Endothelial cell of umbilical vein (primary cell): ENCODE measurements around the gene HDAC10. TPM values are rescaled to one million over a fixed set of nuclear protein-coding genes. Genes with fewer than 3 reads are reported as not detected.

Source experiments
- BruUV-seq: library from RNA; stranded (reverse); fragments of 400-500 nt; replicated peaks from 2 replicates; lab custom pipeline; 2021; lab: Mats Ljungman, UMichigan
- CTCF ChIA-PET: fragments of 300-600, 350-600 bp; sonication (Branson Sonifier 250); formaldehyde crosslinking; loops from one replicate; lab custom pipeline; 2021; ENCODE audit warnings: antibody characterized with exemption, inconsistent platforms; lab: Charles Lee
- POLR2A ChIA-PET: fragments of 300-600, 350-600 bp; sonication (Branson Sonifier 250); formaldehyde crosslinking; loops from one replicate; lab custom pipeline; 2021; ENCODE audit warnings: antibody characterized with exemption, inconsistent platforms; lab: Charles Lee
- DNase-seq: peaks from one replicate; pipeline ENCODE4 v3.0.0-alpha.2; 2011; ENCODE audit warnings: low read depth, low spot score
- FAIRE-seq: peaks from 2 replicates; lab custom pipeline; 2011; peaks lifted over from hg19 to GRCh38; lab: Jason Lieb, UNC
- H2AFZ ChIP-seq: 2 replicates; pipeline ENCODE4 v1.6.0; 2012; ENCODE audit warnings: low read depth, low read length, control low read depth, inconsistent platforms
- H3K27ac ChIP-seq: 2 replicates; pipeline ENCODE4 v1.5.1; 2011; ENCODE audit warnings: low read depth, mild to moderate bottlenecking, control low read depth, low read length, moderate library complexity; ENCODE audit not compliant: insufficient read depth
- H3K27me3 ChIP-seq, 2 experiments: 2 replicates each; pipeline versions ENCODE4 v1.6.0 to v1.6.1; 2011; ENCODE audit warnings: low read length in 2 of 2, mixed read lengths in 1 of 2; ENCODE audit not compliant: control insufficient read depth in 2 of 2, insufficient read depth in 2 of 2
- H3K36me3 ChIP-seq, 2 experiments: 2 replicates in 1 of 2; 3 replicates in 1 of 2; pipeline ENCODE4 v1.5.1; 2011; ENCODE audit warnings: low read length in 2 of 2, mild to moderate bottlenecking in 1 of 2, moderate library complexity in 1 of 2; ENCODE audit not compliant: control insufficient read depth in 2 of 2, insufficient read depth in 2 of 2; ENCODE audit errors: extremely low read depth in 1 of 2
- H3K4me1 ChIP-seq: 3 replicates; pipeline ENCODE4 v1.5.1; 2011; ENCODE audit warnings: mild to moderate bottlenecking, low read length; ENCODE audit not compliant: control insufficient read depth, insufficient read depth; ENCODE audit errors: extremely low read depth
- H3K4me2 ChIP-seq: 2 replicates; pipeline ENCODE4 v1.6.1; 2011; ENCODE audit warnings: low read length, control low read depth, mixed read lengths; ENCODE audit not compliant: insufficient read depth
- H3K4me3 ChIP-seq, 3 experiments: fragments of 200-600 bp in 1 of 3; sonication (generic), shearing (Covaris generic) in 1 of 3; replicated peaks in 1 of 3; 2 replicates each; pipeline ENCODE4 v1.5.1; 2011 to 2016; ENCODE audit warnings: control low read depth in 3 of 3, low read length in 3 of 3, mild to moderate bottlenecking in 2 of 3, inconsistent platforms in 1 of 3, low read depth in 1 of 3, moderate library complexity in 1 of 3; ENCODE audit not compliant: insufficient read depth in 1 of 3
- H3K79me2 ChIP-seq: 2 replicates; pipeline ENCODE4 v1.6.0; 2012; ENCODE audit warnings: low read length, inconsistent platforms; ENCODE audit not compliant: control insufficient read depth, insufficient read depth
- H3K9ac ChIP-seq: replicated peaks from 2 replicates; pipeline ENCODE3; 2011; ENCODE audit warnings: low read length, control low read depth; ENCODE audit not compliant: insufficient read depth; ENCODE audit errors: extremely low read depth
- H3K9me1 ChIP-seq: replicated peaks from 3 replicates; pipeline ENCODE4 v1.6.0; 2011; ENCODE audit warnings: mild to moderate bottlenecking, low read length; ENCODE audit not compliant: control insufficient read depth, insufficient read depth; ENCODE audit errors: extremely low read depth
- H3K9me3 ChIP-seq: replicated peaks from 2 replicates; pipeline ENCODE4 v1.5.1; 2012; ENCODE audit warnings: low read length, inconsistent platforms; ENCODE audit not compliant: control insufficient read depth, insufficient read depth
- H4K20me1 ChIP-seq: replicated peaks from 2 replicates; pipeline ENCODE3; 2011; ENCODE audit warnings: mild to moderate bottlenecking, low read length; ENCODE audit not compliant: control insufficient read depth, insufficient read depth; ENCODE audit errors: extremely low read depth
- EZH2 ChIP-seq: IDR thresholded peaks from 2 replicates; pipeline ENCODE4 v1.6.1; 2012; ENCODE audit warnings: borderline replicate concordance, low read depth, mild to moderate bottlenecking, moderate library complexity, low read length, inconsistent platforms; ENCODE audit not compliant: severe bottlenecking
- MYC ChIP-seq: IDR thresholded peaks from one replicate; pipeline ENCODE4 v1.6.1; 2011; ENCODE audit warnings: mild to moderate bottlenecking, low read depth, low read length
- POLR2AphosphoS5 ChIP-seq: IDR thresholded peaks from 2 replicates; pipeline ENCODE4 v1.6.1; 2012; ENCODE audit warnings: low read depth, mild to moderate bottlenecking, control low read depth, low read length, moderate library complexity; ENCODE audit not compliant: insufficient read depth
- dilution Hi-C: fragments of 300-500 bp; cut with MboI; formaldehyde crosslinking; loops from one replicate; pipeline ENCODE4 v1.15.0; 2019; ENCODE audit warnings: low sequenced_read_pairs; ENCODE audit not compliant: extremely low pct_ligation_motif_present
- intact Hi-C: fragments of 100-400 bp; cut with micrococcal nuclease; formaldehyde crosslinking; loops from one replicate; pipeline ENCODE4 v1.10.0; 2022
- polyA plus RNA-seq, 4 experiments: library from polyadenylated mRNA; depleted of rRNA in 3 of 4; stranded (reverse) in 3 of 4; unstranded in 1 of 4; fragments of >200 nt; gene quantifications; 2 replicates each; pipeline versions ENCODE4 v1.2.1 to v1.2.3, GENCODE V29; 2011 to 2012; ENCODE audit warnings: missing spikeins in 1 of 4
- total RNA-seq: library from RNA; stranded (reverse); gene quantifications from 2 replicates; pipeline ENCODE4 v1.2.3, GENCODE V29; 2021
- TF ChIP-seq, protein P1 (sequence below): IDR thresholded peaks from 2 replicates; pipeline ENCODE4 v1.6.1; 2011; ENCODE audit not compliant: insufficient read depth, insufficient read length

HDAC10 gene
- total and polyA plus RNA-seq, 2 donors (not counting 3 experiments of a cell fraction or from before 2014, with no cell fraction given) = 32.6 to 47.0 TPM

DNA sequence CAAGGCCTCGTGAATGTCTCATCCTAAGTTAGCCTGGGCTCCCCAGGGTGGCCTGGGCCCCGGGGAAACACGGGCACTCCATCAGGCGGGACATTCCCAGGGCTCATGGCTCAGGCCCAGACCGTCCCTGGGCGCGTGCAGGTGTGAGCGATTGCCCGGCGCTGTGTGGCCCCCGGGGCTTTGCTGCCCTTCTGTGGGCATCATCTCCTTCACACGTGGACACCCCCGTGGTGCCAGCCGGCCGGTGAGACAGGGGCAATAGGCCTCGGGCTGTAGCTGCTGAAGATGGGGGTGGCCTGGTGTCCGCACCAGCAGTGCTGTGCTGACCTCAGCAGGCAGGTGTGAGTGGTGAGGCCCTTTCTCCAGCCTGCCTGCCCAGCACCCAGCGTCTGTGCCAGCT, 54.8 kb downstream of the HDAC10 start:
- no peak for TF ChIP-seq EZH2
- no peak for TF ChIP-seq MYC
- TF ChIP-seq, protein P1, sequence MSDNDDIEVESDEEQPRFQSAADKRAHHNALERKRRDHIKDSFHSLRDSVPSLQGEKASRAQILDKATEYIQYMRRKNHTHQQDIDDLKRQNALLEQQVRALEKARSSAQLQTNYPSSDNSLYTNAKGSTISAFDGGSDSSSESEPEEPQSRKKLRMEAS = no peak
- TF ChIP-seq POLR2AphosphoS5 = no peak
- intact Hi-C loops = no loop called here
- Histone ChIP-seq H3K4me2 (no peak overlapping the region), H3K27ac (no peak overlapping the region), H3K9me1 (no peaks in the 10 kb centered on the region), H3K36me3 (peaks cover 8 to 18% of the 10 kb centered on the region in 2 experiments), H3K9ac (no peak overlapping the region), H2AFZ (no peak overlapping the region), H3K9me3 (no peaks in the 10 kb centered on the region), H4K20me1 (no peaks in the 10 kb centered on the region), H3K27me3 (no peaks in the 10 kb centered on the region), H3K4me3 (no peak overlapping the region), H3K4me1 (peaks cover 10% of the 10 kb centered on the region), H3K79me2 (peaks cover 28% of the 10 kb centered on the region)
- BruUV-seq = no TSS peak
- CTCF ChIA-PET = interaction anchor here (1.4 kb wide), 1 partner anchor 9 kb away, joined by 3 read pairs; no protein-coding TSS in a partner anchor
- DNase-seq = no peak
- FAIRE-seq = no peak
- dilution Hi-C loops = no loop called here
- POLR2A ChIA-PET = no interaction called here

Other genes with a start within 250 kb of the HDAC10 start
- gene IL17REL, start 238.5 kb downstream of the HDAC10 start, total RNA-seq = 0.12 and 0.15 TPM in 2 replicates
- gene IL17REL, start 238.5 kb downstream of the HDAC10 start, polyA plus RNA-seq = 0.06 TPM in 2 replicates
- gene TTLL8, start 193.0 kb downstream of the HDAC10 start, total RNA-seq = not detected in 2 replicates
- gene TTLL8, start 193.0 kb downstream of the HDAC10 start, polyA plus RNA-seq = not detected in 2 replicates
- not detected in 2 replicates for gene MLC1, start 165.8 kb downstream of the HDAC10 start, total RNA-seq
- not detected in 2 replicates for gene MLC1, start 165.8 kb downstream of the HDAC10 start, polyA plus RNA-seq
- 35.4 and 37.6 TPM in 2 replicates for gene MOV10L1, start 161.3 kb downstream of the HDAC10 start, total RNA-seq
- gene MOV10L1, start 161.3 kb downstream of the HDAC10 start, polyA plus RNA-seq = 27.6 and 32.0 TPM in 2 replicates
- 5.1 and 5.2 TPM in 2 replicates for gene PANX2, start 80.5 kb downstream of the HDAC10 start, total RNA-seq
- 2.5 and 3.1 TPM in 2 replicates for gene PANX2, start 80.5 kb downstream of the HDAC10 start, polyA plus RNA-seq
- 46.8 and 48.9 TPM in 2 replicates for gene TRABD, start 65.4 kb downstream of the HDAC10 start, total RNA-seq
- 48.4 and 58.2 TPM in 2 replicates for gene TRABD, start 65.4 kb downstream of the HDAC10 start, polyA plus RNA-seq
- gene SELENOO, start 50.3 kb downstream of the HDAC10 start, total RNA-seq = 24.1 and 28.0 TPM in 2 replicates
- gene SELENOO, start 50.3 kb downstream of the HDAC10 start, polyA plus RNA-seq = 37.5 and 45.8 TPM in 2 replicates
- gene TUBGCP6, start 6.2 kb downstream of the HDAC10 start, total RNA-seq = 41.5 and 45.3 TPM in 2 replicates
- 33.1 and 42.7 TPM in 2 replicates for gene TUBGCP6, start 6.2 kb downstream of the HDAC10 start, polyA plus RNA-seq
- gene MAPK12, start 10.4 kb upstream of the HDAC10 start, total RNA-seq = 67.9 and 72.3 TPM in 2 replicates
- 86.8 and 90.2 TPM in 2 replicates for gene MAPK12, start 10.4 kb upstream of the HDAC10 start, polyA plus RNA-seq
- gene MAPK11, start 19.1 kb upstream of the HDAC10 start, total RNA-seq = 26.3 and 29.4 TPM in 2 replicates
- gene MAPK11, start 19.1 kb upstream of the HDAC10 start, polyA plus RNA-seq = 22.8 and 30.2 TPM in 2 replicates
- gene PLXNB2, start 56.4 kb upstream of the HDAC10 start, total RNA-seq = 134 and 139 TPM in 2 replicates
- 82.3 and 113 TPM in 2 replicates for gene PLXNB2, start 56.4 kb upstream of the HDAC10 start, polyA plus RNA-seq
- gene DENND6B, start 75.7 kb upstream of the HDAC10 start, total RNA-seq = 2.9 and 5.9 TPM in 2 replicates
- 4.1 and 6.5 TPM in 2 replicates for gene DENND6B, start 75.7 kb upstream of the HDAC10 start, polyA plus RNA-seq
- gene PPP6R2, start 92.1 kb upstream of the HDAC10 start, total RNA-seq = 46.4 and 54.6 TPM in 2 replicates
- gene PPP6R2, start 92.1 kb upstream of the HDAC10 start, polyA plus RNA-seq = 38.6 and 41.2 TPM in 2 replicates
- gene SBF1, start 223.8 kb upstream of the HDAC10 start, total RNA-seq = 67.2 and 68.6 TPM in 2 replicates
- 36.3 and 40.0 TPM in 2 replicates for gene SBF1, start 223.8 kb upstream of the HDAC10 start, polyA plus RNA-seq
- 0.69 and 1.5 TPM in 2 replicates for gene ADM2, start 230.3 kb upstream of the HDAC10 start, total RNA-seq
- 0.28 and 0.43 TPM in 2 replicates for gene ADM2, start 230.3 kb upstream of the HDAC10 start, polyA plus RNA-seq
- not detected in 2 replicates for gene MIOX, start 235.6 kb upstream of the HDAC10 start, total RNA-seq
- gene MIOX, start 235.6 kb upstream of the HDAC10 start, polyA plus RNA-seq = not detected in 2 replicates